Brain microvascular endothelial cell (primary cell): Measurements from ENCODE around the gene MYG1.

ENCODE experiments used
- DNase-seq: peaks from one replicate; pipeline ENCODE4 v3.0.0-alpha.2; 2020
- H3K27ac ChIP-seq: fragments of 250-450 bp; sonication (Bioruptor Pico); 2 replicates; pipeline ENCODE4 v1.5.1; 2020; ENCODE audit warnings: mild to moderate bottlenecking, moderate library complexity
- H3K27me3 ChIP-seq: fragments of 250-450 bp; sonication (Bioruptor Pico); replicated peaks from 2 replicates; pipeline ENCODE4 v1.5.1; 2020; ENCODE audit warnings: mild to moderate bottlenecking
- H3K36me3 ChIP-seq: fragments of 250-450 bp; sonication (Bioruptor Pico); replicated peaks from 2 replicates; pipeline ENCODE4 v1.5.1; 2020; ENCODE audit warnings: mild to moderate bottlenecking
- H3K4me3 ChIP-seq: 2 replicates; pipeline ENCODE4 v1.5.1; 2011; ENCODE audit warnings: low read depth, mild to moderate bottlenecking, control low read depth, low read length, moderate library complexity
- in situ Hi-C: cut with HindIII; loops from 2 replicates; pipeline ENCODE4 v1.10.0; 2017; ENCODE audit warnings: low sequenced_read_pairs, low pct_ligation_motif_present
- TF ChIP-seq, protein P1 (sequence below): IDR thresholded peaks from 2 replicates; pipeline ENCODE4 v1.5.1; 2011; ENCODE audit warnings: low read depth, mild to moderate bottlenecking, moderate library complexity, low read length, control low read depth, inconsistent platforms; ENCODE audit errors: missing control alignments

Gene MYG1

DNA sequence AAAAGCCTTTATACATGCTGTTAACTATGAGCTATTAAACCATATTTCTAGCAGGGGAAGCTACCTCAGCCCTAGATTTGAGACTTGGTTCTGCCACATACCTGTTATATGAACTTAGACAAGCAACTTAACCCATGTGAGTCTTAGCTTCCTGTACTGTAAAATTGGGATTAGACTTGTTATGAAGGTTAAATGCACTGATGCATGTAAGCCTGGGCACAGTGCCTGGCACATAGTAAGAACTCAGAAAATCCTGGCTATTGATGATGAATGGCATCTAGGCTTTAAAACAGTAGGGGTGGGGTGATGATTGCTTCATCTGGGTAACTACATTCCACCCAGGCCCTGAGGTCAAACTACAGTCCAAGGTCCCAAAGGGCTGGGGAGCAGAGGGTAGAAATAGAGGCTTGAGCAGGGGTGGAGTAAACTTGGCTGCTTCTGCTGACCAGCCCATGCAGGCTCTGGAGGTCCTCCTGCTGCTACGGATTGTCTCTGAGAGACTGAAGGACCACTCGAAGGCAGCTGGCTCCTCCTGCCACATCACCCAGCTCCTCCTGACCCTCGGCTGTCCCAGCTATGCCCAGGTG is 20.1 kb upstream of the MYG1 start:
- Histone ChIP-seq H3K36me3 (peaks cover 10% of the 10 kb centered on the region), H3K4me3 (no peak overlapping the region), H3K27me3 (no peaks in the 10 kb centered on the region), H3K27ac (no peak overlapping the region)
- in situ Hi-C loops, result no loop called here
- TF ChIP-seq, protein P1, sequence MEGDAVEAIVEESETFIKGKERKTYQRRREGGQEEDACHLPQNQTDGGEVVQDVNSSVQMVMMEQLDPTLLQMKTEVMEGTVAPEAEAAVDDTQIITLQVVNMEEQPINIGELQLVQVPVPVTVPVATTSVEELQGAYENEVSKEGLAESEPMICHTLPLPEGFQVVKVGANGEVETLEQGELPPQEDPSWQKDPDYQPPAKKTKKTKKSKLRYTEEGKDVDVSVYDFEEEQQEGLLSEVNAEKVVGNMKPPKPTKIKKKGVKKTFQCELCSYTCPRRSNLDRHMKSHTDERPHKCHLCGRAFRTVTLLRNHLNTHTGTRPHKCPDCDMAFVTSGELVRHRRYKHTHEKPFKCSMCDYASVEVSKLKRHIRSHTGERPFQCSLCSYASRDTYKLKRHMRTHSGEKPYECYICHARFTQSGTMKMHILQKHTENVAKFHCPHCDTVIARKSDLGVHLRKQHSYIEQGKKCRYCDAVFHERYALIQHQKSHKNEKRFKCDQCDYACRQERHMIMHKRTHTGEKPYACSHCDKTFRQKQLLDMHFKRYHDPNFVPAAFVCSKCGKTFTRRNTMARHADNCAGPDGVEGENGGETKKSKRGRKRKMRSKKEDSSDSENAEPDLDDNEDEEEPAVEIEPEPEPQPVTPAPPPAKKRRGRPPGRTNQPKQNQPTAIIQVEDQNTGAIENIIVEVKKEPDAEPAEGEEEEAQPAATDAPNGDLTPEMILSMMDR, result no peak
- no peak for DNase-seq

DNA sequence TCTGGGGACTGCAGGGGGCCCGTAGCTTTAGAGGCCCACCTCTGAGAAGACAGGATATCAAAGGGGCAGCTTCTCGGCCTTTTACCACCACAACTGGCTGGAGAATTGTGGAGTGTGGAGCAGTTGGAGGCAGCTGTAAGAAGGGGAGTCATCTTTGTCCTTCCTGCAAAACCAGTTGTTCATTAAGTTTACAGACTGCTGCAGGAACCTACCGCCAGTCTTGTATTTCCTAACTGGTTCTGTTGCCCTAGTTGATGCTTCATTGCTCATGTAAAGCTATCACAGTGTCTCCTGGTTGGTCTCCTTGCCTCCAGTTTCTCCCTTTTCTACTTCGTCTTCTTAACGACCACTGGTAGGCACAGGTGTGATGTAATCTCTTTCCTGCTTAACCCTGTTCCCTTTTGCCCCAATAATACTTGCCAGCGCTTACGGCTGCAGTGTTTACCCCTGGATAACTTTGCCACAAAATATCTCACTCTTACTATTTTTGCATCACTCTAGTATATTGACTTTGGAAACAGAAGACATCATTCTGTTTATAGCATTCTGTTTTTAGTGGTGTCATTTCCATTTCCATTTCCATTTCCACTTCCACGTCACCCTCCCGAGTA is 19.5 kb upstream of the MYG1 start:
- Histone ChIP-seq H3K27me3 (no peaks in the 10 kb centered on the region), H3K36me3 (peaks cover 10% of the 10 kb centered on the region), H3K27ac (no peak overlapping the region), H3K4me3 (no peak overlapping the region)
- in situ Hi-C loops, result no loop called here
- TF ChIP-seq, protein P1, result no peak
- DNase-seq, result no peak

DNA sequence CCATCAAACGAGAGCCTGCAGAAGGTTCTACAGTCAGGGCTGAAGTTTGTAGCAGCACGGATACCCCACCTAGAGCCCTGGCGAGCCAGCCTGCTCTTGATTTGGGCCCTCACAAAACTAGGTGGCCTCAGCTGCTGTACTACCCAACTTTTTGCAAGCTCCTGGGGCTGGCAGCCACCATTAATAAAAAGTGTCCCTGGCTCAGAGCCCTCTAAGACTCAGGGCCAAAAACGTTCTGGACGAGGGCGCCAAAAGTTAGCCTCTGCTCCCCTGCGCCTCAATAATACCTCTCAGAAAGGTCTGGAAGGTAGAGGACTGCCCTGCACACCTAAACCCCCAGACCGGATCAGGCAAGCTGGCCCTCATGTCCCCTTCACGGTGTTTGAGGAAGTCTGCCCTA is 13.0 kb upstream of the MYG1 start:
- in situ Hi-C loops, result no loop called here
- Histone ChIP-seq H3K27me3 (no peaks in the 10 kb centered on the region), H3K27ac (no peak overlapping the region), H3K36me3 (peaks cover 8% of the 10 kb centered on the region), H3K4me3 (no peak overlapping the region)
- DNase-seq, result no peak
- TF ChIP-seq, protein P1, result no peak

DNA sequence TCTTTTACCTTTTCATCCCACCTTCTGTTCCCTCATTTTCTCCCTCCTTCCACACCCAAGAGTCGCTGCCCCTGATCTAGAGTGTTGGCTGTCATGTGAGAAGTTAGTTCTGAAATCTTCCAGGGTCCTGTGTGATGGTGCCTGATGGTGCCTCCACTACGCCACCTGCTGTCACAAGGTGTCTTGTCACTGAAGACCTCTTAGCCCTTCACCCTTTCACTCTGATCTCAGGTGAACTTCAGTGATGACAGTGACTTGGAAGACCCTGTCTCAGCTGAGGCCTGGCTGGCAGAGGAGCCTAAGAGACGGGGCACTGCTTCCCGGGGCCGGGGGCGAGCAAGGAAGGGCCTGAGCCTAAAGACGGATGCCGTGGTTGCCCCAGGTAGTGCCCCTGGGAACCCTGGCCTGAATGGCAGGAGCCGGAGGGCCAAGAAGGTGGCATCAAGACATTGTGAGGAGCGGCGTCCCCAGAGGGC is 11.7 kb upstream of the MYG1 start:
- Histone ChIP-seq H3K27me3 (no peaks in the 10 kb centered on the region), H3K27ac (no peak overlapping the region), H3K4me3 (no peak overlapping the region), H3K36me3 (peaks cover 4% of the 10 kb centered on the region)
- DNase-seq, result peak; percentile 34
- in situ Hi-C loops, result no loop called here
- TF ChIP-seq, protein P1, result peak; percentile 75

DNA sequence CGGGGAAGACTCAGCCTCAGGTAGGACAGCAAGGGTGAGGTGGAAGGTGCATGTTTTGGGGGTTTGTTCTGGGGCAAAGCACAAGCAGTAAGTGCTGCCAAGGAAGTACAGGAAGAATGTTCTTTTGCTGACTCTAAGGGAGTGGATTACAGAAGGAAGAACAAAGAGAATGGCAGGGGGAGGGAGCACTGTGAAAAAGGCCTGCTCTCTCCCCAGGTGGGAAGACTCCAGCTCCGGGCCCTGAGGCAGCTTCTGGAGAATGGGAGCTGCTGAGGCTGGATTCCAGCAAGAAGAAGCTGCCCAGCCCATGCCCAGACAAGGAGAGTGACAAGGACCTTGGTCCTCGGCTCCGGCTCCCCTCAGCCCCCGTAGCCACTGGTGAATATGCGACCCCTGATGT is 11.2 kb upstream of the MYG1 start:
- in situ Hi-C loops, result no loop called here
- no peaks in the 10 kb centered on the region for H3K27me3 ChIP-seq
- TF ChIP-seq, protein P1, result no peak
- no peak overlapping the region for H3K27ac ChIP-seq
- no peak overlapping the region for H3K4me3 ChIP-seq
- no peak for DNase-seq
- H3K36me3 ChIP-seq, result peaks cover 3% of the 10 kb centered on the region
